Inflammatory macrophage (primary cell): ENCODE results near the gene TMEM203.
"Not testable (repeated sequence)": the region's sequence is repeated elsewhere in the genome, so short reads cannot be mapped to it uniquely, and the experiment has no call there.

Experiments
- DNase-seq, 2 donors: peaks; one replicate each; pipeline ENCODE4 v3.0.0-alpha.2; 2020 to 2022

The TMEM203 gene

GRCh38 chr9:137241490-137242268 lies 36.2 kb upstream of the TMEM203 start:
- peak; percentile 50 to 72 for DNase-seq

GRCh38 chr9:137240841-137241489 lies 35.5 kb upstream of the TMEM203 start, which contains the start of gene TUBB4B:
TSS of gene TUBB4B (plus strand) at chr9:137241287. CDS start at chr9:137241361, 74 bp downstream.
- DNase-seq: peak; percentile 100

GRCh38 chr9:137240318-137240840 lies 34.9 kb upstream of the TMEM203 start:
- peak; percentile 74 to 76 for DNase-seq

- DNase-seq: not testable (repeated sequence)
These were observed 34.2 kb upstream of the TMEM203 start for GRCh38 chr9:137239541-137240200.

DNA sequence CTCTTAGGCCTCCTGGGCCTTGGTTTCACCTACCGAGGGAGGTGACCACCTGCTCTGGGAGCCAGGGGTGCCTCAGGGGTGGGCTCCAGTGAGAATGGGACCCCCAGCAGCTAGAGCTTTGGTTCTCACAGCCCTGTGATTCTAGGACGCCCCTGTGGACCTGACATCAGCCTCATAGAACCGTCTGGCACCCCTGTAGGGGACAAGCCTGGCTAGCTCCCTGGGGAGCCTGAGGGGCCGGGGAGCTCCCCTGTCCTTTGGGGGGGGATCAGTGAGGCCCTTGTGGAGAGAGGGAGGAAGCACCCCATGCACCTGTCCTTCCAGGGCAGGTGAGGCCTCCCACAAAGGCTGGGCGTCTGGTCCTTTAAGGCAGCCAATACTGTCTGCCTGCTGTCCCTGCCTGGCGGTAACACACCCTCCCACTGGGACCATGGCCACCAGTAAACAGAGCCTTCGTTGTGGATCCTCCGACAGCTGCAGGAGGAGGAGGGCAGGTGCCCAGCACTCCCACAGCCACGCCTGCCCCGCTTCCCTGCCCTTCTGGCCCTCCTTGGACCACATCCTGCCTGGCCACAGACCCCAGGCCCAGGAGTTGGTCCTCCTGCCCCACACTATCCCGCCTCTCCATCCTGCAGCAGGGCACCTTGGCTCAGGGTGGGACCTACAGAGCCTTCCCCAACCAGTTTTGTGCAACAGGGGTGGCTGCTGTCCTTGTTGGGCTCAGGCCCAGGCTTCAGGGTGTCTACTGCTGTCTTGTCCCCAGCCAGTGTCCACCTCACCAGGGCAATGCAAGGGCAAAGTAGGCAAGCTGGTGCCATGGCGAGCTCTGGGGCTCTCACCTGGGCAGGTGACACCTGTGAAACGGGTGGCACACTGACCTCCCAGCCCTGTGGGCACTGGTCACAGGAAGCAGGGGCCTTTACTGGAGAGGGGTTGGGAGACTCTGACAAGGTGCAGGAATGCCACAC lies 32.6 kb upstream of the TMEM203 start:
- DNase-seq: no peak

DNA sequence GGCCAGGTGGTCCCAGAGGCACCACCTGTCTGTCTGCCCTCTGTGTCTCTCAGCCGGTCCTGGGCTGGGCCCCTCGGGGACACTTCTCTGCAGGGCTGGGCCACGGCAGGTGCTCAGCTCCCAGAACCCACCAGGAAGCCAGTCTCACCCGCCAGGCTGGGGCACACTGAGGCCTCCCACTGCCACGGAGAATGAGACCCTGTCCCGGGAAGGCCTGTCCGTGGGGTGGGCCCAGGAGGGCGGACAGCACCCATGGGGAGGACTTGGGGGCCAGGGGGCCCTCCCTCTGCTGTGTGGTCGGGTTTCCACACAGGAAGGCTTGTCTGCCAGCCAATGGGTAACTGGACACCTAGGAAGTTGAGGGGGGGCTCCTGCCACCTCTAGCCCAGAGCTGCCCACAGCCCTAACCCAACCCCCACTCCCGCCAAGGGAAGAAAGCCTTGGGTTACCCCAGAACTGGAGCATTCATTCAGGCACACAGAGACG lies 31.5 kb upstream of the TMEM203 start:
- DNase-seq: no peak

- peak; percentile 77 to 85 for DNase-seq
These were observed 30.9 kb upstream of the TMEM203 start for GRCh38 chr9:137236238-137236935.

GRCh38 chr9:137235424-137236237 lies 30.2 kb upstream of the TMEM203 start:
- no peak for DNase-seq

DNA sequence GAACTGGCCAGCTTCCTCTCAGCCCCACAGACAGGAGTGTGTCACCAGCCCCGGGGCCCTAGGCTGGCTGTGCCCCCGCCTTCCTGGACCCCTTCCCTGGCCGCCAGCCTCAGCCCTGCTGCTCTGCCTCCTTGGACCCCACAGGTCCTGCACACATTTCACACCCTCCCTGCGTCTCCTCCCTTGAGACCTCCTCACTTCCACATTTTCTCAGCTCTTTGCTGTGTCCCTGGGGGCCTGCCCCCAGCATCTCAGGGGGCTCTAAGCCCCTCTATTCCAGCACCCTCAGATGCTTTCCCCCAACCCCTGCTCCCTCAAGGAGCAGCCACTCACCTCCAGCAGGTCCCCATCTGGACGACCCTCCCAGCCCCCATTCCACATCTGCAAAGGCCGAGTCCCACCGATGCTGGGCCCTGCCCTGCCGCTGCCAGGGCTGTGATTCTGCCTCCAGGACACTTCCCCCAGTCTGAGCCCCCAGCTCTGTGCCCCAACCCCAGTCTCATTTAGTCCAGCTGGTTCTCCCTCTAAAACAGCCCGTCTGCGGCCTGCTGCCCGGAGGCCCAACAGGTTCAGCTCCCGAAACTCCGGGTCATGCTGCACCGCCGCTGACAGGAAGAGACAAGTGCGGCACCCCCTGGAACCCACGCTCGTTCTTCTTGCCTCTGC lies 29.4 kb upstream of the TMEM203 start:
- no peak for DNase-seq

- DNase-seq: no peak
These were observed 28.7 kb upstream of the TMEM203 start for GRCh38 chr9:137234055-137234697.

GRCh38 chr9:137233143-137233980 lies 27.9 kb upstream of the TMEM203 start:
- no peak for DNase-seq

- no peak for DNase-seq
These were observed 27.1 kb upstream of the TMEM203 start for GRCh38 chr9:137232510-137232909.

DNA sequence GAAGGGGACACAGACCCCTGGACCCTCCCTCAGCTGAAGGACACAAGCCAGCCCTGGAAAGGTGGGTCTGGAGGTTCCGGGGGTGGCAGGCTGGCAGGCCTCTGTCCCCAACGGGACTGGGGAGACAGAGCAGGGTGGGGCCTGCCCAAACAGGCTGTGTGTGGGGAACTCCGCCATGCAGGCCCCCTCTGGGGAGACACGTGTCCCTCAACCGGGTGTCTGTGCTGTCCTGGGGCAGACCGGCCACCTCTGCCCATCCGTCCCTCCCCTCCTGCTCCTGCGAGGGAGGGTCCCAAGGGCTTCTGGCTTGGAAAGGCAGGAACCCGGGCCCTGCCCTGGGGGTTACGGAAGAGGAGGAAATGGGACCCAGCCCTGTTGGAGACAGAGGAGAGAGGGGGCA lies 26.7 kb upstream of the TMEM203 start:
- DNase-seq: no peak

DNA sequence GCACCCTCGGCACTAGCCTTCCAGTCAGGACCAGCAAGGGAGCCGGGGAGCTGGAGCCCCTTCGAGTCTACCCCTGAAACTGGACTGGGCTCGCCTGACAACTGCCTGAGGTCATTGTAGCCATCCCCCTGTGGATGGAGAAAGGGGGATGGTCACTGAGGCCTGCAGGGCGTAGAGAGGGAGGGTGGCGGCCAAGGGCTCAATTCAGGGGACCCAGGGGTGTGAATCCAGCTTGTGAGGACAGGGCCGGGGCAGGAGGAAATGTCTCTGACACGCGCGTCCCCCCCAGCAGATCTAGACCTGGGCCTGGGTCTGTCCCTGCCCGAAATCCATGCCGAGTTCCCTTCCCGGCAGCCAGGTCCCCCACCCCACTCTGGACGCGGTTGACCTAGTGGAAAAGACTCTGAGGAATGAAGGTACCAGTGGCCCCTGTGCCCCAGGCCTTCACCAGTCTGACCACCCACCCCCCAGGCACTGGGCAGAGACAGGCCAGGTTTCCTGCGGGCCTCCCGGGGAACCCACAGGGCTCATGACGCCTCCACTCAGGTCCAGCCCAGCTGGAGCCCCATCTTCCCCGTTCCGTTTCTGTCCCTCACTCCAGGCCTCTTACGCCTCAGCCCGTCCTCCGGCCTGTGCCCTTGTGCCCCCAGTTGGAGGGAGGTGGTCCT lies 26.1 kb upstream of the TMEM203 start:
- no peak for DNase-seq

GRCh38 chr9:137230705-137231371 lies 25.4 kb upstream of the TMEM203 start, which contains the start of gene SLC34A3:
TSS of gene SLC34A3 (plus strand) at chr9:137230901. CDS start at chr9:137231703, 802 bp downstream.
- no peak for DNase-seq

- DNase-seq: no peak
These were observed 24.7 kb upstream of the TMEM203 start for GRCh38 chr9:137229903-137230704.
